Measurements from ENCODE around the gene MRTFB. TPM values are rescaled to one million over a fixed set of nuclear protein-coding genes. Genes with fewer than 3 reads are reported as not detected.
A peak's percentile ranks its signal among the peaks of the same experiment; 100 is the strongest.
"Not testable (repeated sequence)": the region's sequence is repeated elsewhere in the genome, so short reads cannot be mapped to it uniquely, and the experiment has no call there.

The MRTFB gene
- 10.2 TPM for polyA plus RNA-seq (2013, experiment 1 of 2)
- polyA plus RNA-seq (2013, experiment 2 of 2), result 12.6 TPM

- Histone ChIP-seq H3K9me3 (ENCODE audit: insufficient read depth, low read depth, low read length) (no peaks in the 10 kb centered on the region), H3K4me3 (ENCODE audit: low read length) (peak within 1 kb of the TSS; percentile 79), H3K4me1 (ENCODE audit: insufficient read depth, low read length) (peaks cover 10% of the 10 kb centered on the region; the same call in 1 of the 2 replicates), H3K9ac (ENCODE audit: low read depth, low read length) (peak within 1 kb of the TSS; percentile 97), H3K27ac (ENCODE audit: low read depth, low read length) (peak within 1 kb of the TSS; percentile 86), H3K27me3 (ENCODE audit: insufficient read depth, low read length) (no peaks in the 10 kb centered on the region), H3K36me3 (ENCODE audit: insufficient read depth, low read length) (peaks cover 11% of the 10 kb centered on the region)
- under 1% methylated on average over 86 of the region's 86 CpGs for WGBS
Observed at GRCh38 chr16:14070877-14071575, at the start of gene MRTFB. MRTFB (plus strand) TSS chr16:14071319; CDS start chr16:14140607, 69,288 bp downstream.

GRCh38 chr16:14023526-14023925 is 47.6 kb upstream of the MRTFB start:
- H3K27ac ChIP-seq (ENCODE audit: low read depth, low read length); H3K4me3 ChIP-seq (ENCODE audit: low read length); H3K27me3 ChIP-seq (ENCODE audit: insufficient read depth, low read length); H3K4me1 ChIP-seq (ENCODE audit: insufficient read depth, low read length); H3K36me3 ChIP-seq (ENCODE audit: insufficient read depth, low read length); H3K9ac ChIP-seq (ENCODE audit: low read depth, low read length); H3K9me3 ChIP-seq (ENCODE audit: insufficient read depth, low read depth, low read length): not testable (repeated sequence)
- 97% methylated on average over 4 of the region's 4 CpGs for WGBS

- H3K27ac ChIP-seq (ENCODE audit: low read depth, low read length), result no peak overlapping the region
- 47% methylated on average over 2 of the region's 2 CpGs for WGBS
- no peaks in the 10 kb centered on the region for H3K27me3 ChIP-seq (ENCODE audit: insufficient read depth, low read length)
- H3K4me3 ChIP-seq (ENCODE audit: low read length), result no peak overlapping the region
- no peaks in the 10 kb centered on the region for H3K4me1 ChIP-seq (ENCODE audit: insufficient read depth, low read length)
- H3K9me3 ChIP-seq (ENCODE audit: insufficient read depth, low read depth, low read length), result no peaks in the 10 kb centered on the region
- no peak overlapping the region for H3K9ac ChIP-seq (ENCODE audit: low read depth, low read length)
- no peaks in the 10 kb centered on the region for H3K36me3 ChIP-seq (ENCODE audit: insufficient read depth, low read length)
Observed at GRCh38 chr16:14024283-14024682, 46.8 kb upstream of the MRTFB start.

- 98% methylated on average over 3 of the region's 3 CpGs for WGBS
Observed at GRCh38 chr16:14026572-14027285, 44.4 kb upstream of the MRTFB start.

GRCh38 chr16:14028202-14028601 is 42.9 kb upstream of the MRTFB start:
- 79% methylated on average over 3 of the region's 3 CpGs for WGBS

More at GRCh38 chr16:14026572-14027285, 44.4 kb upstream of the MRTFB start:
- Histone ChIP-seq H3K4me3 (ENCODE audit: low read length) (no peak overlapping the region), H3K36me3 (ENCODE audit: insufficient read depth, low read length) (no peaks in the 10 kb centered on the region), H3K9ac (ENCODE audit: low read depth, low read length) (no peak overlapping the region), H3K27ac (ENCODE audit: low read depth, low read length) (no peak overlapping the region), H3K9me3 (ENCODE audit: insufficient read depth, low read depth, low read length) (no peaks in the 10 kb centered on the region), H3K27me3 (ENCODE audit: insufficient read depth, low read length) (no peaks in the 10 kb centered on the region), H3K4me1 (ENCODE audit: insufficient read depth, low read length) (no peaks in the 10 kb centered on the region)

GRCh38 chr16:14029658-14030057 is 41.5 kb upstream of the MRTFB start:
- 0 out of 2 replicates have a peak overlapping the region, but pooled peaks have one; percentile 12 for H3K9ac ChIP-seq (ENCODE audit: low read depth, low read length)
- no peak overlapping the region for H3K27ac ChIP-seq (ENCODE audit: low read depth, low read length)
- H3K9me3 ChIP-seq (ENCODE audit: insufficient read depth, low read depth, low read length), result no peaks in the 10 kb centered on the region
- no peaks in the 10 kb centered on the region for H3K36me3 ChIP-seq (ENCODE audit: insufficient read depth, low read length)
- no peak overlapping the region for H3K4me3 ChIP-seq (ENCODE audit: low read length)
- H3K27me3 ChIP-seq (ENCODE audit: insufficient read depth, low read length), result no peaks in the 10 kb centered on the region
- 79% methylated on average over 6 of the region's 6 CpGs for WGBS
- H3K4me1 ChIP-seq (ENCODE audit: insufficient read depth, low read length), result no peaks in the 10 kb centered on the region

More at GRCh38 chr16:14028202-14028601, 42.9 kb upstream of the MRTFB start:
- H3K27ac ChIP-seq (ENCODE audit: low read depth, low read length), result no peak overlapping the region
- H3K36me3 ChIP-seq (ENCODE audit: insufficient read depth, low read length), result no peaks in the 10 kb centered on the region
- no peaks in the 10 kb centered on the region for H3K4me1 ChIP-seq (ENCODE audit: insufficient read depth, low read length)
- no peaks in the 10 kb centered on the region for H3K27me3 ChIP-seq (ENCODE audit: insufficient read depth, low read length)
- H3K9me3 ChIP-seq (ENCODE audit: insufficient read depth, low read depth, low read length), result no peaks in the 10 kb centered on the region
- no peak overlapping the region for H3K4me3 ChIP-seq (ENCODE audit: low read length)
- H3K9ac ChIP-seq (ENCODE audit: low read depth, low read length), result no peak overlapping the region

GRCh38 chr16:14035092-14035491 is 36.0 kb upstream of the MRTFB start:
- no peak overlapping the region for H3K9ac ChIP-seq (ENCODE audit: low read depth, low read length)
- no peaks in the 10 kb centered on the region for H3K27me3 ChIP-seq (ENCODE audit: insufficient read depth, low read length)
- H3K27ac ChIP-seq (ENCODE audit: low read depth, low read length), result no peak overlapping the region
- no peaks in the 10 kb centered on the region for H3K9me3 ChIP-seq (ENCODE audit: insufficient read depth, low read depth, low read length)
- H3K36me3 ChIP-seq (ENCODE audit: insufficient read depth, low read length), result no peaks in the 10 kb centered on the region
- no peak overlapping the region for H3K4me3 ChIP-seq (ENCODE audit: low read length)
- WGBS, result 96% methylated on average over 5 of the region's 5 CpGs
- H3K4me1 ChIP-seq (ENCODE audit: insufficient read depth, low read length), result no peaks in the 10 kb centered on the region

GRCh38 chr16:14036889-14037288 is 34.2 kb upstream of the MRTFB start:
- no peaks in the 10 kb centered on the region for H3K36me3 ChIP-seq (ENCODE audit: insufficient read depth, low read length)
- no peak overlapping the region for H3K9ac ChIP-seq (ENCODE audit: low read depth, low read length)
- H3K27me3 ChIP-seq (ENCODE audit: insufficient read depth, low read length), result no peaks in the 10 kb centered on the region
- H3K27ac ChIP-seq (ENCODE audit: low read depth, low read length), result no peak overlapping the region
- H3K4me1 ChIP-seq (ENCODE audit: insufficient read depth, low read length), result no peaks in the 10 kb centered on the region
- no peak overlapping the region for H3K4me3 ChIP-seq (ENCODE audit: low read length)
- H3K9me3 ChIP-seq (ENCODE audit: insufficient read depth, low read depth, low read length), result no peaks in the 10 kb centered on the region
- WGBS, result 94% methylated on average over 7 of the region's 7 CpGs

GRCh38 chr16:14037960-14038359 is 33.2 kb upstream of the MRTFB start:
- no peaks in the 10 kb centered on the region for H3K27me3 ChIP-seq (ENCODE audit: insufficient read depth, low read length)
- WGBS, result 100% methylated on average over 3 of the region's 3 CpGs
- no peak overlapping the region for H3K27ac ChIP-seq (ENCODE audit: low read depth, low read length)
- H3K36me3 ChIP-seq (ENCODE audit: insufficient read depth, low read length), result no peaks in the 10 kb centered on the region
- no peaks in the 10 kb centered on the region for H3K4me1 ChIP-seq (ENCODE audit: insufficient read depth, low read length)
- H3K9me3 ChIP-seq (ENCODE audit: insufficient read depth, low read depth, low read length), result no peaks in the 10 kb centered on the region
- H3K4me3 ChIP-seq (ENCODE audit: low read length), result no peak overlapping the region
- no peak overlapping the region for H3K9ac ChIP-seq (ENCODE audit: low read depth, low read length)

GRCh38 chr16:14041164-14041563 is 30.0 kb upstream of the MRTFB start:
- Histone ChIP-seq H3K9me3 (ENCODE audit: insufficient read depth, low read depth, low read length) (no peaks in the 10 kb centered on the region), H3K27ac (ENCODE audit: low read depth, low read length) (no peak overlapping the region), H3K4me3 (ENCODE audit: low read length) (no peak overlapping the region), H3K4me1 (ENCODE audit: insufficient read depth, low read length) (no peaks in the 10 kb centered on the region), H3K9ac (ENCODE audit: low read depth, low read length) (no peak overlapping the region), H3K27me3 (ENCODE audit: insufficient read depth, low read length) (no peaks in the 10 kb centered on the region), H3K36me3 (ENCODE audit: insufficient read depth, low read length) (no peaks in the 10 kb centered on the region)
- 98% methylated on average over 4 of the region's 4 CpGs for WGBS

- no peaks in the 10 kb centered on the region for H3K4me1 ChIP-seq (ENCODE audit: insufficient read depth, low read length)
- H3K36me3 ChIP-seq (ENCODE audit: insufficient read depth, low read length), result no peaks in the 10 kb centered on the region
- H3K4me3 ChIP-seq (ENCODE audit: low read length), result no peak overlapping the region
- H3K27ac ChIP-seq (ENCODE audit: low read depth, low read length), result no peak overlapping the region; the same call in 1 of the 2 replicates
- no peak overlapping the region for H3K9ac ChIP-seq (ENCODE audit: low read depth, low read length)
- no peaks in the 10 kb centered on the region for H3K27me3 ChIP-seq (ENCODE audit: insufficient read depth, low read length)
- 83% methylated on average over 10 of the region's 10 CpGs for WGBS
- no peaks in the 10 kb centered on the region for H3K9me3 ChIP-seq (ENCODE audit: insufficient read depth, low read depth, low read length)
Observed at GRCh38 chr16:14042706-14043105, 28.4 kb upstream of the MRTFB start.

Measured in HUES64 (cell line).